Upper lobe of right lung (tissue), 1 donor: Measurements from ENCODE around the gene CCDC80. TPM values are rescaled to one million over a fixed set of nuclear protein-coding genes. Genes with fewer than 3 reads are reported as not detected.
A peak's percentile ranks its signal among the peaks of the same experiment; 100 is the strongest.

Experiments used
- ATAC-seq: fragments of 200-7000 bp; cut with Tn5 transposase; one replicate; pipeline ENCODE4 v1.9.1; 2020; ENCODE audit warnings: mild to moderate bottlenecking, moderate library complexity
- DNase-seq: peaks from one replicate; pipeline ENCODE4 v3.0.0-alpha.2; 2020
- H3K27ac ChIP-seq: fragments of 200-600 bp; one replicate; pipeline ENCODE4 v1.8.0; 2022
- H3K27me3 ChIP-seq: fragments of 200-600 bp; one replicate; pipeline ENCODE4 v1.8.0; 2022; ENCODE audit warnings: mild to moderate bottlenecking
- H3K36me3 ChIP-seq: fragments of 200-600 bp; one replicate; pipeline ENCODE4 v1.8.0; 2022
- H3K4me1 ChIP-seq: fragments of 200-600 bp; one replicate; pipeline ENCODE4 v1.8.0; 2022
- H3K4me3 ChIP-seq: fragments of 200-600 bp; one replicate; pipeline ENCODE4 v1.8.0; 2022; ENCODE audit warnings: mild to moderate bottlenecking
- H3K9me3 ChIP-seq: fragments of 200-600 bp; one replicate; pipeline ENCODE4 v1.8.0; 2022
- intact Hi-C: fragments of 100-400 bp; cut with DNase I; formaldehyde crosslinking; loops from one replicate; pipeline ENCODE4 v1.11.0; 2022
- total RNA-seq: library from RNA; stranded (reverse); fragmentation: NEBNext Ultra II Directional; extraction: Animal tissue kit (Norgen Biotek cat#: 25700); gene quantifications from one replicate; pipeline ENCODE4 v1.2.1, GENCODE V29; 2021
- TF ChIP-seq, protein P1 (sequence below): fragments of 200-600 bp; IDR thresholded peaks from one replicate; pipeline ENCODE4 v1.8.0; 2022; ENCODE audit warnings: antibody characterized with exemption
- donor health status: DM: no; HTN: yes; CAD: no; lungs with severe emphysema.

CCDC80 gene
- total RNA-seq, 1 donor from 2014 or later = 60.4 TPM

GRCh38 chr3:112631257-112631656 lies 9.7 kb downstream of the CCDC80 start:
- no peak overlapping the region for H3K27ac ChIP-seq
- intact Hi-C loops = no loop called here
- TF ChIP-seq, protein P1, sequence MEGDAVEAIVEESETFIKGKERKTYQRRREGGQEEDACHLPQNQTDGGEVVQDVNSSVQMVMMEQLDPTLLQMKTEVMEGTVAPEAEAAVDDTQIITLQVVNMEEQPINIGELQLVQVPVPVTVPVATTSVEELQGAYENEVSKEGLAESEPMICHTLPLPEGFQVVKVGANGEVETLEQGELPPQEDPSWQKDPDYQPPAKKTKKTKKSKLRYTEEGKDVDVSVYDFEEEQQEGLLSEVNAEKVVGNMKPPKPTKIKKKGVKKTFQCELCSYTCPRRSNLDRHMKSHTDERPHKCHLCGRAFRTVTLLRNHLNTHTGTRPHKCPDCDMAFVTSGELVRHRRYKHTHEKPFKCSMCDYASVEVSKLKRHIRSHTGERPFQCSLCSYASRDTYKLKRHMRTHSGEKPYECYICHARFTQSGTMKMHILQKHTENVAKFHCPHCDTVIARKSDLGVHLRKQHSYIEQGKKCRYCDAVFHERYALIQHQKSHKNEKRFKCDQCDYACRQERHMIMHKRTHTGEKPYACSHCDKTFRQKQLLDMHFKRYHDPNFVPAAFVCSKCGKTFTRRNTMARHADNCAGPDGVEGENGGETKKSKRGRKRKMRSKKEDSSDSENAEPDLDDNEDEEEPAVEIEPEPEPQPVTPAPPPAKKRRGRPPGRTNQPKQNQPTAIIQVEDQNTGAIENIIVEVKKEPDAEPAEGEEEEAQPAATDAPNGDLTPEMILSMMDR = no peak
- no peak for ATAC-seq
- H3K9me3 ChIP-seq = no peaks in the 10 kb centered on the region
- peaks cover 15% of the 10 kb centered on the region for H3K4me1 ChIP-seq
- H3K4me3 ChIP-seq = no peak overlapping the region
- DNase-seq = no peak
- H3K27me3 ChIP-seq = no peaks in the 10 kb centered on the region
- no peaks in the 10 kb centered on the region for H3K36me3 ChIP-seq

- Histone ChIP-seq H3K36me3 (no peaks in the 10 kb centered on the region), H3K27me3 (no peaks in the 10 kb centered on the region), H3K4me3 (no peak overlapping the region), H3K9me3 (no peaks in the 10 kb centered on the region), H3K4me1 (peaks cover 10% of the 10 kb centered on the region), H3K27ac (no peak overlapping the region)
- ATAC-seq (peak; percentile 85), DNase-seq (no peak)
- intact Hi-C loops = no loop called here
- TF ChIP-seq, protein P1 = no peak
Observed at GRCh38 chr3:112629425-112629824, 11.5 kb downstream of the CCDC80 start.

GRCh38 chr3:112627919-112628466 lies 12.9 kb downstream of the CCDC80 start:
- TF ChIP-seq, protein P1 = no peak
- intact Hi-C loops = no loop called here
- no peak for ATAC-seq
- Histone ChIP-seq H3K9me3 (no peaks in the 10 kb centered on the region), H3K27ac (no peak overlapping the region), H3K36me3 (no peaks in the 10 kb centered on the region), H3K27me3 (no peaks in the 10 kb centered on the region), H3K4me1 (peaks cover 10% of the 10 kb centered on the region), H3K4me3 (no peak overlapping the region)
- no peak for DNase-seq

DNA sequence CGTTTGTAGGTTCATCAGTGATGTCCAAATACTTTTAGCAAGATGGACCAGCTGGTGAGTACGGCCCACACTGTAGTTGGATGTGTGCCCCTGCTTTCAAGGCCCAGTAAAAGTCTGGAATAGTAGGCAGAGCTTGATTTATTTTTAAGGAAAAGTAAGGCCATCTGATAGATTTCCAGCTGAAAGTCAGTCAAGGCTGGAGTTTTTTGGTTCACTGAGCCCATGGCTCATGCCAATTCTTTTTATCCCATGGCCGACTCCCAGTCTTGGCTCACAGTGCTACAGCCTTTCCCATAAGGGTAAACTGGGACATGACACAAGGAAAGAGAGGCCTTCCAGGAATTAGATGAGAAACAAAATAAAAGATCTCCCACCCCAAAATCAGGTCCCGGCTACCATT lies 13.5 kb downstream of the CCDC80 start:
- Histone ChIP-seq H3K4me1 (peaks cover 10% of the 10 kb centered on the region), H3K9me3 (no peaks in the 10 kb centered on the region), H3K36me3 (no peaks in the 10 kb centered on the region), H3K27ac (no peak overlapping the region), H3K27me3 (no peaks in the 10 kb centered on the region), H3K4me3 (no peak overlapping the region)
- DNase-seq (no peak), ATAC-seq (no peak)
- TF ChIP-seq, protein P1 = no peak
- intact Hi-C loops = no loop called here

- TF ChIP-seq, protein P1 = no peak
- no peaks in the 10 kb centered on the region for H3K9me3 ChIP-seq
- ATAC-seq = no peak
Observed at GRCh38 chr3:112623717-112624116, 17.2 kb downstream of the CCDC80 start.

GRCh38 chr3:112623213-112623612 lies 17.7 kb downstream of the CCDC80 start:
- DNase-seq (no peak), ATAC-seq (no peak)
- TF ChIP-seq, protein P1 = no peak
- Histone ChIP-seq H3K36me3 (no peaks in the 10 kb centered on the region), H3K4me1 (peaks cover 3% of the 10 kb centered on the region), H3K27ac (no peak overlapping the region), H3K9me3 (no peaks in the 10 kb centered on the region), H3K4me3 (no peak overlapping the region), H3K27me3 (no peaks in the 10 kb centered on the region)
- intact Hi-C loops = no loop called here

More at GRCh38 chr3:112623717-112624116, 17.2 kb downstream of the CCDC80 start:
- no peaks in the 10 kb centered on the region for H3K36me3 ChIP-seq
- DNase-seq = no peak
- no peak overlapping the region for H3K27ac ChIP-seq
- intact Hi-C loops = no loop called here
- no peak overlapping the region for H3K4me3 ChIP-seq
- no peaks in the 10 kb centered on the region for H3K27me3 ChIP-seq
- peaks cover 8% of the 10 kb centered on the region for H3K4me1 ChIP-seq
